ENCODE data around the gene KLHL13.
"Not testable (repeated sequence)": the region's sequence is repeated elsewhere in the genome, so short reads cannot be mapped to it uniquely, and the experiment has no call there.

Gene KLHL13

GRCh38 chrX:118116713-118117550 lies at the start of gene KLHL13:
TSS of gene KLHL13 (minus strand) at chrX:118116810. CDS start at chrX:118028473, 88,337 bp downstream.
- peak in 1 of 2 experiments; percentile 29 for DNase-seq

GRCh38 chrX:118164138-118164537 lies 47.5 kb upstream of the KLHL13 start:
- no peak for DNase-seq

- DNase-seq: no peak
Observed at GRCh38 chrX:118156953-118157608, 40.5 kb upstream of the KLHL13 start.

- DNase-seq: no peak
Observed at GRCh38 chrX:118156254-118156952, 39.8 kb upstream of the KLHL13 start.

GRCh38 chrX:118153270-118153669 lies 36.7 kb upstream of the KLHL13 start:
- no peak for DNase-seq

- DNase-seq: no peak
Observed at GRCh38 chrX:118152721-118153120, 36.1 kb upstream of the KLHL13 start.

GRCh38 chrX:118148737-118149136 lies 32.1 kb upstream of the KLHL13 start:
- DNase-seq: no peak

- not testable (repeated sequence) for DNase-seq
Observed at GRCh38 chrX:118147771-118148170, 31.2 kb upstream of the KLHL13 start.

GRCh38 chrX:118143578-118143977 lies 27.0 kb upstream of the KLHL13 start:
- DNase-seq: no peak

GRCh38 chrX:118131336-118131735 lies 14.7 kb upstream of the KLHL13 start:
- DNase-seq: no peak

GRCh38 chrX:118129681-118130080 lies 13.1 kb upstream of the KLHL13 start:
- DNase-seq: no peak

GRCh38 chrX:118128724-118129123 lies 12.1 kb upstream of the KLHL13 start:
- DNase-seq: no peak

- no peak for DNase-seq
Observed at GRCh38 chrX:118126286-118126685, 9.7 kb upstream of the KLHL13 start.

- not testable (repeated sequence) for DNase-seq
Observed at GRCh38 chrX:118124243-118124642, 7.6 kb upstream of the KLHL13 start.

- DNase-seq: no peak
Observed at GRCh38 chrX:118117741-118118140, 1.1 kb upstream of the KLHL13 start.

GRCh38 chrX:118115953-118116712 lies 477 bp downstream of the KLHL13 start:
- no peak for DNase-seq

GRCh38 chrX:118114971-118115370 lies 1.6 kb downstream of the KLHL13 start:
- DNase-seq: no peak

- DNase-seq: no peak
Observed at GRCh38 chrX:118109065-118109464, 7.5 kb downstream of the KLHL13 start.

GRCh38 chrX:118108304-118108703 lies 8.3 kb downstream of the KLHL13 start:
- DNase-seq: no peak

GRCh38 chrX:118100091-118100490 lies 16.5 kb downstream of the KLHL13 start:
- DNase-seq: no peak

- DNase-seq: no peak
Observed at GRCh38 chrX:118088084-118088483, 28.5 kb downstream of the KLHL13 start.

GRCh38 chrX:118074196-118074595 lies 42.4 kb downstream of the KLHL13 start:
- no peak for DNase-seq
